Fibroblast of mammary gland (primary cell): Measurements from ENCODE around the gene BTRC.

Source experiments
- DNase-seq: peaks from one replicate; pipeline ENCODE4 v3.0.0-alpha.2; 2010; ENCODE audit warnings: low read depth
- H3K4me3 ChIP-seq: 2 replicates; pipeline ENCODE4 v1.5.1; 2011; ENCODE audit warnings: low read depth, mild to moderate bottlenecking, low read length, moderate library complexity; ENCODE audit not compliant: control insufficient read depth
- CTCF ChIP-seq: conservative IDR thresholded peaks from 2 replicates; pipeline ENCODE4 v1.5.1; 2011; ENCODE audit warnings: low read depth, low read length, inconsistent platforms; ENCODE audit not compliant: control insufficient read depth, insufficient read depth

Gene BTRC

DNA sequence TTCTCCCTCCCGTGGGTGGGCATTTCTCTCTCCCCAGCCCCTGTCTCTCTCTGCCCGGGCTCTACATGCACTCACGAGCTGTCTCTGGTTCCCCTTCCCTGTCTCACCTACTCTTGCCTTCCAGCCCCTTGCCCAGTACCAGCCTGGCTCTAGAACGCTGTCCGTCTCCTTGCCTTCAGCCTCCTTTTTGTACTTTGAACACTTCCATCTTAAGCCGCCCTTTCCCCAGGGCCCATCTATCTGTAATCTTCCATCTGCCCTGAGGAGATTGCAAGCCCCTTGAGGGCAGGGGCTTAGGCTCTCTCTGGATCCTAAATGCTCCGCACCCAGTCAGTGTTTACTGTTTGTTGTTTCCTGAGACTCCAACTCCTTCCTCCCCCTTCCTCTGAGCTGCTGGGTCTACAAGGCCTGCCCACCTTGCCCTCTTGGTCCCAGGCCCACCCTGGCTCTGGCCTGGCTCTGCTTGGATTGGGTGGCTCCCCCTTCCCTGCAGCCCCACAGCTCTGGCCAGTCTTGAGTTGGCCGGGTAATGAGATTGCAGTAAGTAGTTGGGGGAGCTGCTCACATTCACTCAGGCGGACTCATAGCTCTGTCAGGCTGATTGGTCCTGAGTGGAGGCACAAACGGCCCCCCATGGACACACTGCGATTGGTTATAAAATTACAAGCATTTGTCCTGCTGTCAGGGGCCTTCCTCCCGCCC is 205.8 kb downstream of the BTRC start:
- no peak overlapping the region for H3K4me3 ChIP-seq
- DNase-seq = no peak
- no peak for TF ChIP-seq CTCF

DNA sequence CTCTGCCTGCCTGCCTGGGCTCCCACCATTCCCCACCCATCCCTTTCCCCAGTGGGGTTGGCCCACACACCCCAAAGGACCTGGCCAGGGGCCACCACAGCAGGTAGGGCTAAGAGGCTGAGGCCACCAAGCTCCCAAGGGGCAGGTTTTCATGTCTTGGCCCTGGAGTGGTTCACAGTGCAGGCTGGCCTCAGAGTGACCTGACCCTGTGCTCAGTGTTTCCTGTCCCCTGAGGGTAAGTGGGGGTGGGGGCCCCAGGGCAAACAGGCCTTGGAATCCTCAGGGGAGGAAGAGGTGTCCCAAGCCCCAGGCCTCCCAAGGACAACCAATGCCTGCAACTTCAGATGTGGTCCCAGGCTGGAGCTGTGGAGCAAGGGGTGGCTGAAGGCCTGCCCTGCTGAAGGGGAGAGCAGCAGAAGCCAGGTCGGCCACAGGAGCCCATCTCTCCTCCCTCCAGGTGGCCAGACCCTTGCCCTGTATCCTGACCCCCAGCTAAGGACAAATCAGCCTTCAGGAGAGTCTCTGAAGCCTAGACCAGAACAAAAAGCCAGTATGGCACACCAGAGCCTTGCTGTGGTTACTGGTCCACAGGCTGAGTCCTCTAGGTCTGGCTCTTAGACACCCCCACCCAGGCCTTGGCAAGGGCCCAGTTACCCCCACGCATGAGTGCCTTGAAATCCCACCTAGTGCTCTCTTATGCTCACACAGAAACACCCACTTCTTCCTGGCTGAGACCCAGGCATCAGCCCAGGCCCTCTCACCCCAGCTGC is 206.5 kb downstream of the BTRC start:
- H3K4me3 ChIP-seq = no peak overlapping the region
- no peak for DNase-seq
- TF ChIP-seq CTCF = no peak

DNA sequence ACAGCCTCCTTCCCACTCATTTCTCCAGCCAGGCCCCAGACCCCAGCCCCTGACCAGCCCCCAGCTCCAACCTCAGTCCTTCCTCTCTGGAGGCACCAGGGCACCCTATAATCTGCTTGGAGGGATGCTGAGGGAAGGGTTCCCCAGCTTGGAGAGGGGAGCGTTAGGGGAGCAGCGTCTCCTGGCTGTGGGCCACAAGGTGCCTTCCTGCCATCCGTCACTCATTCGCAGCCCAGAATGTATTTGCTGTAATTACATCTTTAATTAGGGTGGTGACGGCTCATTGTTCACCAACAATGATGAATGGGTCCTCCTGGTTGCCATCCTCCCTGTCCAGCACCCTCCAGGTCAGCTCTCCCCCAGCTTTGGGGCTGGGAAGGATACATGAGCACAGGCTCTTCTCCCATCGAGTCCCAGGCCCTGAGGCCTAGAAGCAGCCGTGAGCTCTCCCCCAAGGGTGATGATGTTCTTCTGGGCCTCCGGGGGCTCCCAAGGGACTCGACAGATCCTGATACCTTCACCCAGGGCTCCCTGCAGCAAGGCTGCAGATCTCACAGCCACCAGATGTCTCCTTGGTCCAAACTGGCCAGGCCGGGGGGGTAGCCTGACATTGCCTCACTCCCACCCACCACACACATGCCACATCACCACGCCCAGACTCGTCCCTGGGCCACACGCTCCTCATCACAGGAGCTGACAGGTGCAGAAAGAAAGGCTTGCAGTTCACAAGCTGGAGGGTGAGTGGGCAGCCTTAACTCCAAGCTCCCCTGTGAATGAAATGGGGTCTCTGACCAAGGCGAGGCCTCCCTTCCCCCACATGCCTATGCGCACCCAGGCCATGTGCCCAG is 207.3 kb downstream of the BTRC start:
- no peak for DNase-seq
- no peak for TF ChIP-seq CTCF
- H3K4me3 ChIP-seq = no peak overlapping the region

GRCh38 chr10:101562231-101562630 is 208.3 kb downstream of the BTRC start:
- TF ChIP-seq CTCF = no peak
- H3K4me3 ChIP-seq = no peak overlapping the region
- DNase-seq = no peak

DNA sequence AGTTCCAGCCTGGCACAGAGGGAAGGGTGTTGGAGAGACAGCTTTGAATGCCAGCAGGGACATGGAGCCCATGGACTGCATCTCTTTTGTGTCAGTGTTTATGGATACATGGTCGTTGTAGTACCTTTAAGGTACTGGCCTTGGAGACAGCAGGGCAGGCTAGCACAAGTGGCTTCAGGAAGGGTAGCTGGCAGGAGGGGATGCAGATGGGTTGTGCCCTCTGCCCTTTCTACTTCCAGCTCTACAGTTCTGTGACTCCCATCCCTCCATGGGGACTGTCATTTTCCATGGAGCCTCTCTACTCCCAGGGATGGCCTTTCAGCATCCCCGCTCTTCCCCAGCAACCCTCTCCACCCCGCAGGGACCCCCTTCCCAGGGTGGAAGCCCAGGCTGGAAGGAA is 209.0 kb downstream of the BTRC start:
- no peak for DNase-seq
- TF ChIP-seq CTCF = no peak
- no peak overlapping the region for H3K4me3 ChIP-seq

GRCh38 chr10:101563497-101564040 is 209.6 kb downstream of the BTRC start:
- H3K4me3 ChIP-seq = no peak overlapping the region
- DNase-seq = no peak
- no peak for TF ChIP-seq CTCF
